Measurements from ENCODE around the gene PRKCH.
"Not testable (repeated sequence)": the region's sequence is repeated elsewhere in the genome, so short reads cannot be mapped to it uniquely, and the experiment has no call there.

PRKCH gene

GRCh38 chr14:61406198-61406597, 84.8 kb downstream of the PRKCH start:
- Histone ChIP-seq H4K20me1 (ENCODE audit: insufficient read depth, low read length, poor library complexity, severe bottlenecking) (no peaks in the 10 kb centered on the region), H3K4me1 (ENCODE audit: insufficient read depth, low read length, poor library complexity, severe bottlenecking) (peaks cover 52% of the 10 kb centered on the region), H3K4me2 (ENCODE audit: low read depth, low read length, poor library complexity, severe bottlenecking) (peak overlapping the region; percentile 4), H3K4me3 (ENCODE audit: low read length, poor library complexity, severe bottlenecking) (no peak overlapping the region), H3K9me2 (replicated peaks; ENCODE audit: low read depth, low read length) (no peaks in the 10 kb centered on the region), H3F3A (ENCODE audit: low read depth) (peaks cover 13% of the 10 kb centered on the region), H3K36me3 (ENCODE audit: insufficient read depth, low read length) (peaks cover 7% of the 10 kb centered on the region; the same call in 1 of the 2 replicates), H3K79me2 (ENCODE audit: insufficient read depth, low read length) (peaks cover 84% of the 10 kb centered on the region), H3K9ac (ENCODE audit: low read depth, low read length, poor library complexity, severe bottlenecking) (no peak overlapping the region), H3K27me3 (ENCODE audit: insufficient read depth, low read length, poor library complexity, severe bottlenecking) (no peaks in the 10 kb centered on the region), H3K9me3 (ENCODE audit: insufficient read depth, low read depth, low read length) (no peaks in the 10 kb centered on the region), H2AFZ (ENCODE audit: low read length) (no peak overlapping the region)
- TF ChIP-seq CTCF (conservative IDR thresholded peaks at IDR 0.05; ENCODE audit: low read length) = no peak
- no peak for TF ChIP-seq EZH2phosphoT487 (IDR thresholded peaks at IDR 0.05; ENCODE audit: borderline replicate concordance)

GRCh38 chr14:61406675-61407074, 85.3 kb downstream of the PRKCH start:
- Histone ChIP-seq H3K9me2 (replicated peaks; ENCODE audit: low read depth, low read length) (no peaks in the 10 kb centered on the region), H3K36me3 (ENCODE audit: insufficient read depth, low read length) (peaks cover 11% of the 10 kb centered on the region; the same call in 1 of the 2 replicates), H3K4me2 (ENCODE audit: low read depth, low read length, poor library complexity, severe bottlenecking) (peak overlapping the region; percentile 4), H3K9ac (ENCODE audit: low read depth, low read length, poor library complexity, severe bottlenecking) (no peak overlapping the region), H4K20me1 (ENCODE audit: insufficient read depth, low read length, poor library complexity, severe bottlenecking) (no peaks in the 10 kb centered on the region), H3K79me2 (ENCODE audit: insufficient read depth, low read length) (peaks cover 84% of the 10 kb centered on the region), H3K4me1 (ENCODE audit: insufficient read depth, low read length, poor library complexity, severe bottlenecking) (peaks cover 53% of the 10 kb centered on the region), H3K4me3 (ENCODE audit: low read length, poor library complexity, severe bottlenecking) (no peak overlapping the region), H3K27me3 (ENCODE audit: insufficient read depth, low read length, poor library complexity, severe bottlenecking) (no peaks in the 10 kb centered on the region), H3K9me3 (ENCODE audit: insufficient read depth, low read depth, low read length) (no peaks in the 10 kb centered on the region), H2AFZ (ENCODE audit: low read length) (no peak overlapping the region), H3F3A (ENCODE audit: low read depth) (peaks cover 13% of the 10 kb centered on the region)
- TF ChIP-seq EZH2phosphoT487 (IDR thresholded peaks at IDR 0.05; ENCODE audit: borderline replicate concordance) = no peak

- Histone ChIP-seq H3K9me3 (ENCODE audit: insufficient read depth, low read depth, low read length) (no peaks in the 10 kb centered on the region), H3K9me2 (replicated peaks; ENCODE audit: low read depth, low read length) (no peaks in the 10 kb centered on the region), H3K4me1 (ENCODE audit: insufficient read depth, low read length, poor library complexity, severe bottlenecking) (peaks cover 51% of the 10 kb centered on the region), H3K79me2 (ENCODE audit: insufficient read depth, low read length) (peaks cover 93% of the 10 kb centered on the region), H4K20me1 (ENCODE audit: insufficient read depth, low read length, poor library complexity, severe bottlenecking) (no peaks in the 10 kb centered on the region), H3F3A (ENCODE audit: low read depth) (peaks cover 6% of the 10 kb centered on the region; the same call in 1 of the 2 replicates), H3K27me3 (ENCODE audit: insufficient read depth, low read length, poor library complexity, severe bottlenecking) (no peaks in the 10 kb centered on the region), H3K4me3 (ENCODE audit: low read length, poor library complexity, severe bottlenecking) (no peak overlapping the region), H3K4me2 (ENCODE audit: low read depth, low read length, poor library complexity, severe bottlenecking) (no peak overlapping the region), H2AFZ (ENCODE audit: low read length) (no peak overlapping the region), H3K9ac (ENCODE audit: low read depth, low read length, poor library complexity, severe bottlenecking) (no peak overlapping the region), H3K36me3 (ENCODE audit: insufficient read depth, low read length) (peaks cover 11% of the 10 kb centered on the region; the same call in 1 of the 2 replicates)
- TF ChIP-seq EZH2phosphoT487 (IDR thresholded peaks at IDR 0.05; ENCODE audit: borderline replicate concordance) = no peak
- TF ChIP-seq CTCF (conservative IDR thresholded peaks at IDR 0.05; ENCODE audit: low read length) = no peak
Measured at GRCh38 chr14:61408498-61408897, 87.1 kb downstream of the PRKCH start.

GRCh38 chr14:61409782-61410181, 88.4 kb downstream of the PRKCH start:
- TF ChIP-seq EZH2phosphoT487 (IDR thresholded peaks at IDR 0.05; ENCODE audit: borderline replicate concordance) = no peak
- TF ChIP-seq CTCF (conservative IDR thresholded peaks at IDR 0.05; ENCODE audit: low read length) = no peak
- Histone ChIP-seq H3K27me3 (ENCODE audit: insufficient read depth, low read length, poor library complexity, severe bottlenecking) (no peaks in the 10 kb centered on the region), H3K36me3 (ENCODE audit: insufficient read depth, low read length) (peaks cover 11% of the 10 kb centered on the region; the same call in 1 of the 2 replicates)

GRCh38 chr14:61415934-61416333, 94.6 kb downstream of the PRKCH start:
- not testable (repeated sequence) for H3K4me2 ChIP-seq (ENCODE audit: low read depth, low read length, poor library complexity, severe bottlenecking); H3K4me3 ChIP-seq (ENCODE audit: low read length, poor library complexity, severe bottlenecking); H3K9ac ChIP-seq (ENCODE audit: low read depth, low read length, poor library complexity, severe bottlenecking); H3K9me2 ChIP-seq (replicated peaks; ENCODE audit: low read depth, low read length); H2AFZ ChIP-seq (ENCODE audit: low read length); H3K9me3 ChIP-seq (ENCODE audit: insufficient read depth, low read depth, low read length); H3K27me3 ChIP-seq (ENCODE audit: insufficient read depth, low read length, poor library complexity, severe bottlenecking); H3F3A ChIP-seq (ENCODE audit: low read depth); H3K36me3 ChIP-seq (ENCODE audit: insufficient read depth, low read length); H4K20me1 ChIP-seq (ENCODE audit: insufficient read depth, low read length, poor library complexity, severe bottlenecking)
- peaks cover 98% of the 10 kb centered on the region for H3K79me2 ChIP-seq (ENCODE audit: insufficient read depth, low read length)
- H3K4me1 ChIP-seq (ENCODE audit: insufficient read depth, low read length, poor library complexity, severe bottlenecking) = peaks cover 65% of the 10 kb centered on the region

More at GRCh38 chr14:61409782-61410181, 88.4 kb downstream of the PRKCH start:
- no peaks in the 10 kb centered on the region for H3F3A ChIP-seq (ENCODE audit: low read depth)
- no peak overlapping the region for H3K4me3 ChIP-seq (ENCODE audit: low read length, poor library complexity, severe bottlenecking)
- H3K4me2 ChIP-seq (ENCODE audit: low read depth, low read length, poor library complexity, severe bottlenecking) = no peak overlapping the region
- H3K79me2 ChIP-seq (ENCODE audit: insufficient read depth, low read length) = peaks cover 99% of the 10 kb centered on the region
- no peaks in the 10 kb centered on the region for H3K9me2 ChIP-seq (replicated peaks; ENCODE audit: low read depth, low read length)
- H3K9me3 ChIP-seq (ENCODE audit: insufficient read depth, low read depth, low read length) = no peaks in the 10 kb centered on the region
- H4K20me1 ChIP-seq (ENCODE audit: insufficient read depth, low read length, poor library complexity, severe bottlenecking) = no peaks in the 10 kb centered on the region
- no peak overlapping the region for H2AFZ ChIP-seq (ENCODE audit: low read length)
- H3K4me1 ChIP-seq (ENCODE audit: insufficient read depth, low read length, poor library complexity, severe bottlenecking) = peaks cover 41% of the 10 kb centered on the region
- no peak overlapping the region for H3K9ac ChIP-seq (ENCODE audit: low read depth, low read length, poor library complexity, severe bottlenecking)

Data from Loucy (cell line).